Peyer's patch (tissue), 4 donors: ENCODE results near the gene FRMD5. TPM values are rescaled to one million over a fixed set of nuclear protein-coding genes. Genes with fewer than 3 reads are reported as not detected.

Source experiments
- DNase-seq, 3 donors: peaks; one replicate each; pipeline ENCODE4 v3.0.0-alpha.2; 2017 to 2019
- H3K27ac ChIP-seq, 4 donors: fragments of 200-600 bp; sonication (generic); one replicate each; pipeline ENCODE4 v1.5.1; 2016 to 2019
- H3K27me3 ChIP-seq, 2 donors: fragments of 200-600 bp; sonication (generic); one replicate each; pipeline ENCODE4 v1.5.1; 2019
- H3K36me3 ChIP-seq, 3 donors: fragments of 200-600 bp; sonication (generic); one replicate each; pipeline ENCODE4 v1.5.1; 2016 to 2019
- H3K4me1 ChIP-seq, 4 donors: fragments of 200-600 bp; sonication (generic); one replicate each; pipeline ENCODE4 v1.5.1; 2016 to 2019
- H3K4me3 ChIP-seq, 4 donors: fragments of 200-600 bp; sonication (generic); 1 replicate in 3 of 4; 2 replicates in 1 of 4; pipeline ENCODE4 v1.5.1; 2016 to 2019; ENCODE audit warnings: mild to moderate bottlenecking in 1 of 4
- H3K9me3 ChIP-seq, 4 donors: fragments of 200-600 bp; sonication (generic); one replicate each; pipeline ENCODE4 v1.5.1; 2016 to 2019; ENCODE audit warnings: mild to moderate bottlenecking in 1 of 4
- CTCF ChIP-seq, 6 experiments: fragments of 450-650 bp in 4 of 6; fragments of 200-600 bp in 2 of 6; sonication (generic) in 1 of 6; IDR thresholded peaks; one replicate each; pipeline ENCODE4 v1.5.1; 2017 to 2019; ENCODE audit warnings: antibody characterized with exemption in 6 of 6, mild to moderate bottlenecking in 3 of 6, moderate library complexity in 1 of 6
- POLR2A ChIP-seq, 2 donors: fragments of 450-650 bp; IDR thresholded peaks; one replicate each; pipeline ENCODE4 v1.5.1; 2017; ENCODE audit warnings: antibody characterized with exemption in 2 of 2, mild to moderate bottlenecking in 2 of 2, moderate library complexity in 2 of 2
- total RNA-seq, 4 donors: library from RNA; depleted of rRNA; stranded (reverse); fragments of >200 nt; gene quantifications; one replicate each; pipeline ENCODE4 v1.1.0, GENCODE V29; 2016

The FRMD5 gene
- total RNA-seq, 4 donors from 2014 or later = 0.54 to 5.0 (median 0.57) TPM; not detected in 1

- Histone ChIP-seq H3K27ac (no peak overlapping the region), H3K9me3 (no peaks in the 10 kb centered on the region), H3K4me3 (no peak overlapping the region), H3K27me3 (no peaks in the 10 kb centered on the region), H3K4me1 (no peaks in the 10 kb centered on the region), H3K36me3 (no peaks in the 10 kb centered on the region)
- DNase-seq = no peak
- no peak for TF ChIP-seq POLR2A (IDR thresholded peaks at IDR 0.05)
- no peak for TF ChIP-seq CTCF (IDR thresholded peaks at IDR 0.05)
These were observed 27.4 kb upstream of the FRMD5 start for GRCh38 chr15:44222478-44222877.

- no peaks in the 10 kb centered on the region for H3K36me3 ChIP-seq
- no peaks in the 10 kb centered on the region for H3K9me3 ChIP-seq
- H3K4me3 ChIP-seq = no peak overlapping the region
- DNase-seq = no peak
- TF ChIP-seq POLR2A (IDR thresholded peaks at IDR 0.05) (no peak), CTCF (IDR thresholded peaks at IDR 0.05) (no peak)
- H3K27me3 ChIP-seq = no peaks in the 10 kb centered on the region
- H3K4me1 ChIP-seq = no peaks in the 10 kb centered on the region
- no peak overlapping the region for H3K27ac ChIP-seq
These were observed 24.0 kb upstream of the FRMD5 start for GRCh38 chr15:44219073-44219472.

- TF ChIP-seq POLR2A (IDR thresholded peaks at IDR 0.05) = no peak
- no peak for TF ChIP-seq CTCF (IDR thresholded peaks at IDR 0.05)
- Histone ChIP-seq H3K9me3 (no peaks in the 10 kb centered on the region), H3K27me3 (no peaks in the 10 kb centered on the region), H3K4me1 (no peaks in the 10 kb centered on the region), H3K4me3 (no peak overlapping the region), H3K27ac (no peak overlapping the region), H3K36me3 (no peaks in the 10 kb centered on the region)
- DNase-seq = no peak
These were observed 21.9 kb upstream of the FRMD5 start for GRCh38 chr15:44216958-44217357.

GRCh38 chr15:44215594-44215993 lies 20.5 kb upstream of the FRMD5 start:
- Histone ChIP-seq H3K27me3 (no peaks in the 10 kb centered on the region), H3K9me3 (no peaks in the 10 kb centered on the region), H3K36me3 (no peaks in the 10 kb centered on the region), H3K27ac (no peak overlapping the region), H3K4me1 (no peaks in the 10 kb centered on the region), H3K4me3 (no peak overlapping the region)
- no peak for DNase-seq
- no peak for TF ChIP-seq CTCF (IDR thresholded peaks at IDR 0.05)
- no peak for TF ChIP-seq POLR2A (IDR thresholded peaks at IDR 0.05)

GRCh38 chr15:44208956-44209355 lies 13.9 kb upstream of the FRMD5 start:
- H3K4me3 ChIP-seq = no peak overlapping the region
- no peak for DNase-seq
- no peaks in the 10 kb centered on the region for H3K27me3 ChIP-seq
- H3K9me3 ChIP-seq = no peaks in the 10 kb centered on the region
- TF ChIP-seq POLR2A (IDR thresholded peaks at IDR 0.05) (no peak), CTCF (IDR thresholded peaks at IDR 0.05) (no peak)
- H3K27ac ChIP-seq = no peak overlapping the region
- no peaks in the 10 kb centered on the region for H3K4me1 ChIP-seq
- no peaks in the 10 kb centered on the region for H3K36me3 ChIP-seq

GRCh38 chr15:44207643-44208042 lies 12.6 kb upstream of the FRMD5 start:
- Histone ChIP-seq H3K4me3 (no peak overlapping the region), H3K27me3 (no peaks in the 10 kb centered on the region), H3K36me3 (no peaks in the 10 kb centered on the region), H3K4me1 (no peaks in the 10 kb centered on the region), H3K9me3 (no peaks in the 10 kb centered on the region), H3K27ac (no peak overlapping the region)
- DNase-seq = no peak
- no peak for TF ChIP-seq CTCF (IDR thresholded peaks at IDR 0.05)
- TF ChIP-seq POLR2A (IDR thresholded peaks at IDR 0.05) = no peak
